Measurements from ENCODE around the gene EPHB2. TPM values are rescaled to one million over a fixed set of nuclear protein-coding genes. Genes with fewer than 3 reads are reported as not detected.

The EPHB2 gene
- total and polyA plus RNA-seq, 2 of the 8 experiments (the other 6 are each of a cell fraction or from before 2014, with no cell fraction given), result 15.8 to 17.2 TPM

DNA sequence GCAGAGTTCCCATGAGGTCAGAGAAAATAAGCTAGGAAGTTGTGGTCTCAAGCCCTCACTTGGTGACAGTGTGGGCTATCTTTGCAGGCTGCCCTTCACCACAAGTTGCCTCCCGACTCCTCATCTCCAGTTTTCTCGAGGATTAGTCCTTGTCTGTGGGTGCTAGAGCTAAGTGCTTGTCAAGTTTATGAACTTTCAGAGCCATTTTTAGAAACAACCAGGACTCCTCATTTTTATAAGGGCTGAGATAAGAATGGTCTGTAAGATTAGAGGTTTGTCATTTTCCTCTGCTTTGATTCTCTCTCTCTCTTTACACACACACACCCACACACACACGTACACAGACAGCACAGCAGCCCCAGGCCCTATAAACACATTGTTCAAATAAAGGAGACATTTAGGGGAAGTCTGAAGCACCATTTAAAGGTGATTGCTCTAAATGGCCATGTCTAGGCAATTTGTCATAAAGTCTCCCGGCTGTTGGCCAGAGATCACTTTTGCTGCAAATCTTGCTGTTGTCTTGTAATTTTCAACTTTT lies 134.8 kb downstream of the EPHB2 start:
- no peaks in the 10 kb centered on the region for H3K27me3 ChIP-seq (replicated peaks in 1 of 4; ENCODE audit: control insufficient read depth in 3 of 4, extremely low read depth in 1 of 4, insufficient read depth in 3 of 4, low read length in 3 of 4)
- H2AK5ac ChIP-seq (ENCODE audit: low read depth, low read length), result no peak overlapping the region
- H3K9ac ChIP-seq (replicated peaks in 1 of 4; ENCODE audit: extremely low read depth in 1 of 4, low read depth in 3 of 4, low read length in 3 of 4), result no peak overlapping the region
- no peaks in the 10 kb centered on the region for H3K9me3 ChIP-seq (ENCODE audit: insufficient read depth in 2 of 2, low read depth in 1 of 2, low read length in 1 of 2)
- H3K79me1 ChIP-seq (ENCODE audit: low read depth, low read length), result no peaks in the 10 kb centered on the region
- no peaks in the 10 kb centered on the region for H3K36me3 ChIP-seq (ENCODE audit: control insufficient read depth in 2 of 4, insufficient read depth in 4 of 4, low read length in 3 of 4)
- H3K14ac ChIP-seq (ENCODE audit: insufficient read length), result no peak overlapping the region
- ChIA-PET CTCF (ENCODE audit: partially characterized antibody) (interaction anchor here (1.0 to 3.1 kb wide), 5 partner anchors 8 to 93 kb away, joined by 3 to 17 read pairs (median 5); no protein-coding TSS in a partner anchor), POLR2A (ENCODE audit: partially characterized antibody) (no interaction called here)
- H4K5ac ChIP-seq (ENCODE audit: insufficient read length, low read depth, low read length), result no peak overlapping the region
- H2BK20ac ChIP-seq (ENCODE audit: low read length), result no peak overlapping the region
- no peak overlapping the region for H2BK5ac ChIP-seq (ENCODE audit: low read depth, low read length)
- no peak overlapping the region for H3K56ac ChIP-seq (replicated peaks; ENCODE audit: insufficient read length, low read depth, low read length)
- FAIRE-seq, result no peak
- H4K91ac ChIP-seq (replicated peaks; ENCODE audit: insufficient read length, low read length), result no peak overlapping the region
- no peaks in the 10 kb centered on the region for H3K79me2 ChIP-seq (ENCODE audit: control insufficient read depth in 1 of 2, insufficient read depth in 2 of 2, low read length in 2 of 2)
- DNase-seq (ENCODE audit: low read depth in 1 of 2, low spot score in 2 of 2), result no peak
- no peaks in the 10 kb centered on the region for H3K23me2 ChIP-seq (ENCODE audit: low read depth, low read length)
- no peak overlapping the region for H2BK15ac ChIP-seq (ENCODE audit: low read length)
- H3K27ac ChIP-seq (ENCODE audit: low read depth, low read length), result no peak overlapping the region
- 89% methylated on average over 4 of the region's 4 CpGs; no CpG with 5 or more reads in 1 of the 2 experiments for WGBS, 2 experiments (ENCODE audit: extremely low coverage in 1 of 2, insufficient coverage in 1 of 2, insufficient read length in 1 of 2, insufficient replicate concordance in 2 of 2, low coverage in 1 of 2, low lambda C conversion rate in 2 of 2, missing lambda C conversion rate in 1 of 2)
- H3K23ac ChIP-seq (ENCODE audit: insufficient read length), result no peak overlapping the region
- H3K4ac ChIP-seq (replicated peaks; ENCODE audit: insufficient read length, low read depth, low read length), result no peak overlapping the region
- no peak overlapping the region for H2BK120ac ChIP-seq (replicated peaks; ENCODE audit: low read depth, low read length)
- H2AFZ ChIP-seq (ENCODE audit: low read length), result no peak overlapping the region
- H3K4me3 ChIP-seq (ENCODE audit: extremely low read depth in 1 of 4, insufficient read depth in 2 of 4, low read depth in 3 of 4, low read length in 4 of 4), result no peak overlapping the region
- H4K8ac ChIP-seq (ENCODE audit: extremely low read depth, insufficient read depth, low read length), result no peak overlapping the region
- H2BK12ac ChIP-seq (ENCODE audit: low read depth, low read length), result no peak overlapping the region
- peaks cover 0 to 8% (median 5%) of the 10 kb centered on the region in 4 experiments; a peak in 4 of 7 replicates for H3K4me1 ChIP-seq (replicated peaks in 1 of 4; ENCODE audit: control insufficient read depth in 3 of 4, insufficient read depth in 4 of 4, low read length in 3 of 4)
- no peak overlapping the region for H3K18ac ChIP-seq (ENCODE audit: extremely low read depth, low read length)
- H3K4me2 ChIP-seq (ENCODE audit: insufficient read depth in 1 of 2, low read depth in 2 of 2, low read length in 2 of 2), result no peak overlapping the region
- H4K20me1 ChIP-seq (replicated peaks in 1 of 2; ENCODE audit: control insufficient read depth in 1 of 2, insufficient read depth in 2 of 2, low read length in 2 of 2), result peaks cover 0 to 2% of the 10 kb centered on the region in 2 experiments
- TF ChIP-seq NRF1 (IDR thresholded peaks at IDR 0.05; ENCODE audit: low read depth, low read length) (no peak), CREB1 (IDR thresholded peaks at IDR 0.05) (no peak), GTF2F1 (IDR thresholded peaks at IDR 0.05; ENCODE audit: borderline replicate concordance, low read depth, low read length) (no peak), SAP30 (IDR thresholded peaks at IDR 0.05; ENCODE audit: insufficient read depth, insufficient replicate concordance, low read length) (no peak), TCF12 (IDR thresholded peaks at IDR 0.05; ENCODE audit: low read depth, low read length) (no peak), RXRA (IDR thresholded peaks at IDR 0.05; ENCODE audit: insufficient read depth, low read depth, low read length) (no peak), HDAC2 (IDR thresholded peaks at IDR 0.05; ENCODE audit: borderline replicate concordance in 1 of 2, low read depth in 2 of 2, low read length in 2 of 2) (no peak), BRCA1 (IDR thresholded peaks at IDR 0.05; ENCODE audit: low read depth, low read length) (no peak), EZH2 (IDR thresholded peaks at IDR 0.05; ENCODE audit: low read depth, low read length, severe bottlenecking) (no peak), PHF8 (conservative IDR thresholded peaks at IDR 0.05; ENCODE audit: low read depth, low read length) (no peak)
- TF ChIP-seq, protein P1, sequence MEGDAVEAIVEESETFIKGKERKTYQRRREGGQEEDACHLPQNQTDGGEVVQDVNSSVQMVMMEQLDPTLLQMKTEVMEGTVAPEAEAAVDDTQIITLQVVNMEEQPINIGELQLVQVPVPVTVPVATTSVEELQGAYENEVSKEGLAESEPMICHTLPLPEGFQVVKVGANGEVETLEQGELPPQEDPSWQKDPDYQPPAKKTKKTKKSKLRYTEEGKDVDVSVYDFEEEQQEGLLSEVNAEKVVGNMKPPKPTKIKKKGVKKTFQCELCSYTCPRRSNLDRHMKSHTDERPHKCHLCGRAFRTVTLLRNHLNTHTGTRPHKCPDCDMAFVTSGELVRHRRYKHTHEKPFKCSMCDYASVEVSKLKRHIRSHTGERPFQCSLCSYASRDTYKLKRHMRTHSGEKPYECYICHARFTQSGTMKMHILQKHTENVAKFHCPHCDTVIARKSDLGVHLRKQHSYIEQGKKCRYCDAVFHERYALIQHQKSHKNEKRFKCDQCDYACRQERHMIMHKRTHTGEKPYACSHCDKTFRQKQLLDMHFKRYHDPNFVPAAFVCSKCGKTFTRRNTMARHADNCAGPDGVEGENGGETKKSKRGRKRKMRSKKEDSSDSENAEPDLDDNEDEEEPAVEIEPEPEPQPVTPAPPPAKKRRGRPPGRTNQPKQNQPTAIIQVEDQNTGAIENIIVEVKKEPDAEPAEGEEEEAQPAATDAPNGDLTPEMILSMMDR (IDR thresholded peaks at IDR 0.05; ENCODE audit: control extremely low read depth in 1 of 3, insufficient read depth in 1 of 3, low read depth in 1 of 3, low read length in 3 of 3), result no peak
